HG02852 (cell line): ENCODE measurements around the gene GRK1.
"Not testable (repeated sequence)": the region's sequence is repeated elsewhere in the genome, so short reads cannot be mapped to it uniquely, and the experiment has no call there.

Source experiments
- ATAC-seq: cut with Tn5 transposase; IDR thresholded peaks from one replicate; pipeline ENCODE4 v1.9.1; 2021; ENCODE audit warnings: mild to moderate bottlenecking, moderate library complexity; ENCODE audit not compliant: unreplicated experiment

GRK1 gene

GRCh38 chr13:113742000-113742441 lies 75.0 kb downstream of the GRK1 start:
- ATAC-seq = no peak

GRCh38 chr13:113742445-113743120 lies 75.6 kb downstream of the GRK1 start:
- no peak for ATAC-seq

- ATAC-seq = no peak
These were observed 76.6 kb downstream of the GRK1 start for GRCh38 chr13:113743366-113744195.

- ATAC-seq = no peak
These were observed 77.4 kb downstream of the GRK1 start for GRCh38 chr13:113744197-113745000.

GRCh38 chr13:113745059-113745458 lies 78.0 kb downstream of the GRK1 start:
- ATAC-seq = no peak

GRCh38 chr13:113745500-113746142 lies 78.6 kb downstream of the GRK1 start:
- ATAC-seq = not testable (repeated sequence)

GRCh38 chr13:113746143-113746525 lies 79.1 kb downstream of the GRK1 start:
- ATAC-seq = no peak

- no peak for ATAC-seq
These were observed 79.7 kb downstream of the GRK1 start for GRCh38 chr13:113746671-113747070.

- no peak for ATAC-seq
These were observed 80.3 kb downstream of the GRK1 start for GRCh38 chr13:113747291-113747833.

- no peak for ATAC-seq
These were observed 81.3 kb downstream of the GRK1 start for GRCh38 chr13:113748101-113748861.

GRCh38 chr13:113748862-113749451 lies 81.9 kb downstream of the GRK1 start:
- ATAC-seq = no peak

GRCh38 chr13:113749507-113749906 lies 82.5 kb downstream of the GRK1 start:
- ATAC-seq = no peak

GRCh38 chr13:113749967-113750366 lies 82.9 kb downstream of the GRK1 start:
- no peak for ATAC-seq

- ATAC-seq = no peak
These were observed 83.8 kb downstream of the GRK1 start for GRCh38 chr13:113750554-113751399.

- ATAC-seq = no peak
These were observed 84.5 kb downstream of the GRK1 start for GRCh38 chr13:113751491-113751890.

- ATAC-seq = not testable (repeated sequence)
These were observed 85.4 kb downstream of the GRK1 start for GRCh38 chr13:113752211-113752986.

GRCh38 chr13:113753171-113753570 lies 86.2 kb downstream of the GRK1 start:
- ATAC-seq = no peak

GRCh38 chr13:113754242-113754641 lies 87.2 kb downstream of the GRK1 start:
- ATAC-seq = no peak
